GM12872 (cell line): ENCODE results near the gene BORCS6.

Experiments
- TF ChIP-seq, protein P1 (sequence below): IDR thresholded peaks from 3 replicates; pipeline ENCODE4 v1.5.1; 2011; ENCODE audit warnings: low read depth, mild to moderate bottlenecking, low read length, moderate library complexity; ENCODE audit not compliant: insufficient read depth

BORCS6 gene

GRCh38 chr17:8226536-8227237 is 36.7 kb upstream of the BORCS6 start:
- TF ChIP-seq, protein P1, sequence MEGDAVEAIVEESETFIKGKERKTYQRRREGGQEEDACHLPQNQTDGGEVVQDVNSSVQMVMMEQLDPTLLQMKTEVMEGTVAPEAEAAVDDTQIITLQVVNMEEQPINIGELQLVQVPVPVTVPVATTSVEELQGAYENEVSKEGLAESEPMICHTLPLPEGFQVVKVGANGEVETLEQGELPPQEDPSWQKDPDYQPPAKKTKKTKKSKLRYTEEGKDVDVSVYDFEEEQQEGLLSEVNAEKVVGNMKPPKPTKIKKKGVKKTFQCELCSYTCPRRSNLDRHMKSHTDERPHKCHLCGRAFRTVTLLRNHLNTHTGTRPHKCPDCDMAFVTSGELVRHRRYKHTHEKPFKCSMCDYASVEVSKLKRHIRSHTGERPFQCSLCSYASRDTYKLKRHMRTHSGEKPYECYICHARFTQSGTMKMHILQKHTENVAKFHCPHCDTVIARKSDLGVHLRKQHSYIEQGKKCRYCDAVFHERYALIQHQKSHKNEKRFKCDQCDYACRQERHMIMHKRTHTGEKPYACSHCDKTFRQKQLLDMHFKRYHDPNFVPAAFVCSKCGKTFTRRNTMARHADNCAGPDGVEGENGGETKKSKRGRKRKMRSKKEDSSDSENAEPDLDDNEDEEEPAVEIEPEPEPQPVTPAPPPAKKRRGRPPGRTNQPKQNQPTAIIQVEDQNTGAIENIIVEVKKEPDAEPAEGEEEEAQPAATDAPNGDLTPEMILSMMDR = no peak

- TF ChIP-seq, protein P1 = no peak
Observed at GRCh38 chr17:8225813-8226535, 36.0 kb upstream of the BORCS6 start.

- TF ChIP-seq, protein P1 = no peak
Observed at GRCh38 chr17:8224891-8225812, 35.2 kb upstream of the BORCS6 start.

- TF ChIP-seq, protein P1 = peak; percentile 52
Observed at GRCh38 chr17:8223356-8224126, 33.6 kb upstream of the BORCS6 start.

- TF ChIP-seq, protein P1 = no peak
Observed at GRCh38 chr17:8222630-8223355, 32.8 kb upstream of the BORCS6 start.

DNA sequence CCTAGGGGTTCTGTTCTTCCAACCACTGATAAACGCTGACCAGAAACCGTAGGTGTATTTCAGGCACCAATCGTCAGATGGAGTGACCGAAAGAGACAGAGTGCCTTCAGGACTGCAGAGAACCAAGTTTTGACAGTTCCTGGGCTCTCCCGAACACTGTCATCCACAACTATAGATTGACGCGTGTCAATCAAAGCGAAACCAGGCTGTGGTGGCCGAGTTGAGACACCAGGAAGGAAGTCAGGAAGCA is 32.3 kb upstream of the BORCS6 start:
- TF ChIP-seq, protein P1 = no peak
